Mammary epithelial cell (primary cell): Measurements from ENCODE around the gene OVOL2.

Experiments
- CTCF ChIP-seq, 2 donors: IDR thresholded peaks in 1 of 2; conservative IDR thresholded peaks in 1 of 2; 2 replicates each; pipeline ENCODE4 v1.5.1; 2011 to 2012; ENCODE audit warnings: inconsistent platforms in 2 of 2, low read length in 2 of 2, mild to moderate bottlenecking in 2 of 2, control low read depth in 1 of 2, low read depth in 1 of 2; ENCODE audit not compliant: insufficient read depth in 1 of 2; ENCODE audit errors: extremely low read depth in 1 of 2
- EZH2 ChIP-seq: IDR thresholded peaks from 2 replicates; pipeline ENCODE4 v1.6.1; 2012; ENCODE audit warnings: low read length, inconsistent platforms, borderline replicate concordance

GRCh38 chr20:18090477-18090876, 32.8 kb upstream of the OVOL2 start:
- TF ChIP-seq CTCF (conservative IDR thresholded peaks at IDR 0.05 in 1 of 2, IDR thresholded peaks at IDR 0.05 in 1 of 2; ENCODE audit: extremely low read depth in 1 of 2, insufficient read depth in 1 of 2, low read depth in 1 of 2, low read length in 2 of 2): no peak
- TF ChIP-seq EZH2: no peak
